ENCODE data around the gene LIN7A.

DNA sequence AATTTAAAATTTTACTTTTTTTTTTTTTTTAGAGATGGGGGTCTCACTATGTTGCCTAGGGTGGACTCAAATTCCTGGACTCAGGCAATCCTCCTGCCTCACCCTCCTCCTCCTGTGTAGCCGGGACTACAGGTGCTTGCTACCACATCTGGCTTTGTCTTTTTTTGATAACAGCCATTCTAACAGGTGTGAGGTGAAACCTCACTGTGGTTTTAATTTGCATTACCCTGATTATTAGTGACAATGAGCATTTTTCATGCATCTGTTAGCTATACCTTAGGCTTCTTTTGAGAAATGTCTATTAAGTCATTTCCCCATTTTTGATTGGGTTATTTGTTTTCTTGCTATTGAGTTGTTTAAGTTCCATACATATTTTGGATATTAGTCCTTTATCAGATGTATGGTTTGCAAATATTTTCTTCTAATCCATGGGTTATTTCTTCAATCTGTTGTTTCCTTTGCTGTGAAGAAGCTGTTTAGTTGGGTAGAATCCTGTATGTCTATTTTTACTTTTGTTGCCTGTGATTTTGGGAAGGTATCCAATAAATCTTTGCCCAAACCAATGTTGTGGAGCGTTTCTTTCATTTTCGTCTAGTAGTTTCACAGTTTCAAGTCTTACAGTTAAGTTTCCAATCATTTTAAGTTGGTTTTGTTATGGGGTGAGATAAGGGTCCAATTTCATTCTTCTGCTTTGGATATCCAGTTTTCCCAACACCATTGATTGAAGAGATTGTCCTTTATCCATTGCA, 134.9 kb downstream of the LIN7A start:
- TF ChIP-seq, protein P1, sequence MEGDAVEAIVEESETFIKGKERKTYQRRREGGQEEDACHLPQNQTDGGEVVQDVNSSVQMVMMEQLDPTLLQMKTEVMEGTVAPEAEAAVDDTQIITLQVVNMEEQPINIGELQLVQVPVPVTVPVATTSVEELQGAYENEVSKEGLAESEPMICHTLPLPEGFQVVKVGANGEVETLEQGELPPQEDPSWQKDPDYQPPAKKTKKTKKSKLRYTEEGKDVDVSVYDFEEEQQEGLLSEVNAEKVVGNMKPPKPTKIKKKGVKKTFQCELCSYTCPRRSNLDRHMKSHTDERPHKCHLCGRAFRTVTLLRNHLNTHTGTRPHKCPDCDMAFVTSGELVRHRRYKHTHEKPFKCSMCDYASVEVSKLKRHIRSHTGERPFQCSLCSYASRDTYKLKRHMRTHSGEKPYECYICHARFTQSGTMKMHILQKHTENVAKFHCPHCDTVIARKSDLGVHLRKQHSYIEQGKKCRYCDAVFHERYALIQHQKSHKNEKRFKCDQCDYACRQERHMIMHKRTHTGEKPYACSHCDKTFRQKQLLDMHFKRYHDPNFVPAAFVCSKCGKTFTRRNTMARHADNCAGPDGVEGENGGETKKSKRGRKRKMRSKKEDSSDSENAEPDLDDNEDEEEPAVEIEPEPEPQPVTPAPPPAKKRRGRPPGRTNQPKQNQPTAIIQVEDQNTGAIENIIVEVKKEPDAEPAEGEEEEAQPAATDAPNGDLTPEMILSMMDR (IDR thresholded peaks at IDR 0.05) = no peak
- TF ChIP-seq POLR2A (IDR thresholded peaks at IDR 0.05) = no peak
